GM12873 (cell line): ENCODE data around the gene IL17RD.
A peak's percentile ranks its signal among the peaks of the same experiment; 100 is the strongest.

Experiments
- TF ChIP-seq, protein P1 (sequence below): IDR thresholded peaks from 2 replicates; pipeline ENCODE4 v1.5.1; 2012; ENCODE audit warnings: low read depth, mild to moderate bottlenecking, moderate library complexity, low read length, control low read depth; ENCODE audit not compliant: insufficient read depth; ENCODE audit errors: missing control alignments

The IL17RD gene

GRCh38 chr3:57127891-57128518, 37.1 kb downstream of the IL17RD start:
- TF ChIP-seq, protein P1, sequence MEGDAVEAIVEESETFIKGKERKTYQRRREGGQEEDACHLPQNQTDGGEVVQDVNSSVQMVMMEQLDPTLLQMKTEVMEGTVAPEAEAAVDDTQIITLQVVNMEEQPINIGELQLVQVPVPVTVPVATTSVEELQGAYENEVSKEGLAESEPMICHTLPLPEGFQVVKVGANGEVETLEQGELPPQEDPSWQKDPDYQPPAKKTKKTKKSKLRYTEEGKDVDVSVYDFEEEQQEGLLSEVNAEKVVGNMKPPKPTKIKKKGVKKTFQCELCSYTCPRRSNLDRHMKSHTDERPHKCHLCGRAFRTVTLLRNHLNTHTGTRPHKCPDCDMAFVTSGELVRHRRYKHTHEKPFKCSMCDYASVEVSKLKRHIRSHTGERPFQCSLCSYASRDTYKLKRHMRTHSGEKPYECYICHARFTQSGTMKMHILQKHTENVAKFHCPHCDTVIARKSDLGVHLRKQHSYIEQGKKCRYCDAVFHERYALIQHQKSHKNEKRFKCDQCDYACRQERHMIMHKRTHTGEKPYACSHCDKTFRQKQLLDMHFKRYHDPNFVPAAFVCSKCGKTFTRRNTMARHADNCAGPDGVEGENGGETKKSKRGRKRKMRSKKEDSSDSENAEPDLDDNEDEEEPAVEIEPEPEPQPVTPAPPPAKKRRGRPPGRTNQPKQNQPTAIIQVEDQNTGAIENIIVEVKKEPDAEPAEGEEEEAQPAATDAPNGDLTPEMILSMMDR: no peak

GRCh38 chr3:57126244-57126643, 38.9 kb downstream of the IL17RD start:
- TF ChIP-seq, protein P1: no peak

DNA sequence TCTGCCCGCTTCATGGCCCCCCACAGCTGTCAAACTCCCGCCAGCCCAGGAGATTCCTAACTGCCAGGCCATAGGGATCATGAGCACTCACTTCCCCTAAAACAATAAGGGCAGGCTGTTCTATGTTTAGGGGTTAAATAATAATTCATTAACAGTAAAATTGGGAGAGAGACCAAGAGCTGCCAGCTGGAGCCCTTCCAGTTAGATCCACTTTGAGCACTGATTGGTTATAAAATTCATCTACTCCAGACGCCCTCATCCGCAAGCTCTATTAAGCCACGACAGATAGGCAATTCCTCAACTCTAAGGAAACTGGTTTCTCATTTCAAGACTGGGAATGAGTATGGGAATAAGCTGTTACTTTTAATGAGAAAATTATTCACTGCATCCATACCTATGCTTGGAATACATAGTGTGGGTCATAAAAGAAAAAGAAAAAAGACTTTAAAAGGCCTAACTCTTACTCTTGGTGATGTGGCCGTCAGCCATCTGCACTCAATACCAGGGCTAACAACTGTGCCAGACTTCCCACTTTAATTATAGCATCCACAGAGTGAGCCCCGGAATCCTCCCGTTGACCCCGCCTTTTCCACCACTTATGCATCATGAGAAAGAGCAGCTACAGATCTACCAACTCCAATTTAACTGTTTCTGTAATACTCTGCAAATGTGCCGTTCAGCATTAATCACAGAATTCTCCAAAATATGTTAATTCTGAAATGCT, 44.5 kb downstream of the IL17RD start:
- TF ChIP-seq, protein P1: no peak

DNA sequence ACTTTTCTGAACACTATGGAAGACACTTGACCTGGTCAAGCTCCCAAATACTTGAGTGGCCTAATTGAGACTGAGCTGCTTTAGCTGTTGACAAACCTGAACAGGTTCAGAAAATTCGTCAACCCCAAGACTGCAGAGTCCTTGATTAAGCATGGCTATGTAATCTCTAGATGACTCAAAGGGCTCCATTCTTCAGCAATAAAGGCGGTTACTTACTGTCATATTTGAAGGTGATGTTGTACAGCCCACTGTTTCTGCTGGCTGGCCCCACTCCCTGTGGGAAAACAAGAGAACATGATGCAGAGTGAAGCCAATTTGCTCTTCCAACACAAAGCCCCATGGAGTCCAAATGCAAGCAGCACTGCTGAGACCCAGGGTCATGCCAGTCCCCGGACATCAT, 45.1 kb downstream of the IL17RD start:
- TF ChIP-seq, protein P1: no peak

DNA sequence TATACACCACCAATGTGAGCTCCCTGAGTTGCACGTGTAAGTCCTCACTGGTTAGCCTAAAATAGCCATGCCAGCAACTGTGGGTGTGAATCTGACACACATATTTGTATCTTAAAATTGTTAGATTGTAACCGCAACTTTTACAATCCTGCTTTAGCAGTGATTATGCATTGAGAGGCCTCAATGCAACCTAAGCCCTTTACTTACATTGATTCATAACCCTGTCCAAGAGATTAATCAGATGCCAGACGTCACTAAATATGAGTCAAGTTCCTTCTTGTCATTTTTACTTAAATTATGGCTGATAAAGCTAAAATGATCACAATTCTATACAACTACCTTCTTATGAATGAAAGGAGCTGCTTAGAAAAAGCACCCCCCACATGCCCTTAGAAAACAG, 46.9 kb downstream of the IL17RD start:
- TF ChIP-seq, protein P1: no peak

- TF ChIP-seq, protein P1: no peak
These were observed 48.7 kb downstream of the IL17RD start for GRCh38 chr3:57116501-57116900.

DNA sequence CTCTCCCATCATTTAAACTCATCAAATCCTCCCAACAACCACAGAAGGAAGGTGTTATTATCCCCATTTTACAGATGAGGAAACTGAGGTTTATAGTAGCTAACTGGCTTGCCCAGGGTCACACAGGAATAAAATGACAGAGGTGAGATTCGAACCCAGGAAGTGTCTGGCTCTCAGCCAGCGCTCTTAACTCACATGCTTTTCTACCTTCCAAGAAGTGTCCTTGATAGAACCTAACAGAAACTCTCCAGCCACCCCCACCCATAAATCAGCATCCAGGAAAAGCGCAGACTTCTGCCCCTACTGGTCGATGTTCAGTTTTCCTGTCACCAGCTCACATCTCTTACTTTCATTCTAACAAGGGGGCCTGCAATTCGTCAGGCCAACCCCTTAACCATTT, 52.9 kb downstream of the IL17RD start:
- TF ChIP-seq, protein P1: peak; percentile 44
